Measurements from ENCODE around the gene CDCA7. TPM values are rescaled to one million over a fixed set of nuclear protein-coding genes. Genes with fewer than 3 reads are reported as not detected.

CDCA7 gene
- total and polyA plus RNA-seq, 2 of the 13 experiments (the other 11 are each of a cell fraction or from before 2014, with no cell fraction given), result 46.2 to 57.8 TPM

- TF ChIP-seq, protein P1, sequence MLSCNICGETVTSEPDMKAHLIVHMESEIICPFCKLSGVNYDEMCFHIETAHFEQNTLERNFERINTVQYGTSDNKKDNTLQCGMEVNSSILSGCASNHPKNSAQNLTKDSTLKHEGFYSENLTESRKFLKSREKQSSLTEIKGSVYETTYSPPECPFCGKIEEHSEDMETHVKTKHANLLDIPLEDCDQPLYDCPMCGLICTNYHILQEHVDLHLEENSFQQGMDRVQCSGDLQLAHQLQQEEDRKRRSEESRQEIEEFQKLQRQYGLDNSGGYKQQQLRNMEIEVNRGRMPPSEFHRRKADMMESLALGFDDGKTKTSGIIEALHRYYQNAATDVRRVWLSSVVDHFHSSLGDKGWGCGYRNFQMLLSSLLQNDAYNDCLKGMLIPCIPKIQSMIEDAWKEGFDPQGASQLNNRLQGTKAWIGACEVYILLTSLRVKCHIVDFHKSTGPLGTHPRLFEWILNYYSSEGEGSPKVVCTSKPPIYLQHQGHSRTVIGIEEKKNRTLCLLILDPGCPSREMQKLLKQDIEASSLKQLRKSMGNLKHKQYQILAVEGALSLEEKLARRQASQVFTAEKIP (CRISPR knock-in tag; IDR thresholded peaks at IDR 0.05; ENCODE audit: borderline replicate concordance), result no peak
- no peak for TF ChIP-seq ZNF720 (CRISPR knock-in tag; IDR thresholded peaks at IDR 0.05)
Measured at GRCh38 chr2:173386738-173387065, 32.0 kb downstream of the CDCA7 start (continued).

- Histone ChIP-seq H2AFZ (ENCODE audit: low read length) (no peak overlapping the region), H3K9me3 (ENCODE audit: low read length) (no peaks in the 10 kb centered on the region), H3K4me3 (replicated peaks in 1 of 3; ENCODE audit: insufficient read depth in 1 of 3, low read depth in 2 of 3, low read length in 3 of 3) (no peak overlapping the region), H3K79me2 (ENCODE audit: insufficient read depth, low read length) (no peaks in the 10 kb centered on the region), H3K4me2 (ENCODE audit: low read depth, low read length) (no peak overlapping the region), H3K9ac (ENCODE audit: insufficient read depth, low read depth, low read length) (no peak overlapping the region), H3K27ac (ENCODE audit: extremely low read length, insufficient read depth, low read length) (no peak overlapping the region), H3K27me3 (ENCODE audit: control insufficient read depth in 1 of 2, insufficient read depth in 2 of 2, low read length in 2 of 2) (no peaks in the 10 kb centered on the region), H3K4me1 (ENCODE audit: insufficient read depth, low read length) (no peaks in the 10 kb centered on the region), H3K36me3 (replicated peaks in 1 of 2; ENCODE audit: control insufficient read depth in 1 of 2, insufficient read depth in 2 of 2, low read length in 2 of 2) (no peaks in the 10 kb centered on the region), H4K20me1 (ENCODE audit: insufficient read depth, low read length) (no peaks in the 10 kb centered on the region)
- no peak for ATAC-seq
- POLR2A ChIA-PET, result no interaction called here
- 54% methylated on average over 4 of the region's 5 CpGs for WGBS (ENCODE audit: low lambda C conversion rate)
- FAIRE-seq, result no peak
- in situ Hi-C loops (cut with HindIII; ENCODE audit: extremely low pct_ligation_motif_present, low pct_unique_long_range_greater_than_20kb), result no loop called here
- no peak for DNase-seq (ENCODE audit: low spot score)
- intact Hi-C loops (cut with micrococcal nuclease; ENCODE audit: unreplicated experiment), result no loop called here
- BruUV-seq (replicated peaks), result no TSS peak
- TF ChIP-seq HOXA3 (CRISPR knock-in tag; IDR thresholded peaks at IDR 0.05) (no peak), ZNF615 (CRISPR knock-in tag; IDR thresholded peaks at IDR 0.05; ENCODE audit: borderline replicate concordance) (no peak), PHB2 (IDR thresholded peaks at IDR 0.05; ENCODE audit: partially characterized antibody) (no peak), BHLHE40 (IDR thresholded peaks at IDR 0.05; ENCODE audit: low read length) (no peak), ZNF317 (CRISPR knock-in tag; IDR thresholded peaks at IDR 0.05) (no peak), ZNF737 (CRISPR knock-in tag; IDR thresholded peaks at IDR 0.05; ENCODE audit: borderline replicate concordance) (no peak), TFE3 (CRISPR knock-in tag; IDR thresholded peaks at IDR 0.05) (no peak), ZNF75D (CRISPR knock-in tag; IDR thresholded peaks at IDR 0.05; ENCODE audit: borderline replicate concordance) (no peak), ZNF331 (CRISPR knock-in tag; IDR thresholded peaks at IDR 0.05) (no peak), HINFP (CRISPR knock-in tag; IDR thresholded peaks at IDR 0.05; ENCODE audit: low read depth) (no peak)
- CTCF ChIA-PET (ENCODE audit: low intra/inter-chr PET ratio, low total read pairs), result no interaction called here
Measured at GRCh38 chr2:173387079-173387478, 32.4 kb downstream of the CDCA7 start.

Measured in HepG2 (cell line).